ENCODE measurements around the gene ACE2. TPM values are rescaled to one million over a fixed set of nuclear protein-coding genes. Genes with fewer than 3 reads are reported as not detected.
A peak's percentile ranks its signal among the peaks of the same experiment; 100 is the strongest.
"Not testable (repeated sequence)": the region's sequence is repeated elsewhere in the genome, so short reads cannot be mapped to it uniquely, and the experiment has no call there.

The ACE2 gene
- not detected in 2 replicates for total RNA-seq (2014; rRNA removed; shearing (Covaris generic))

DNA sequence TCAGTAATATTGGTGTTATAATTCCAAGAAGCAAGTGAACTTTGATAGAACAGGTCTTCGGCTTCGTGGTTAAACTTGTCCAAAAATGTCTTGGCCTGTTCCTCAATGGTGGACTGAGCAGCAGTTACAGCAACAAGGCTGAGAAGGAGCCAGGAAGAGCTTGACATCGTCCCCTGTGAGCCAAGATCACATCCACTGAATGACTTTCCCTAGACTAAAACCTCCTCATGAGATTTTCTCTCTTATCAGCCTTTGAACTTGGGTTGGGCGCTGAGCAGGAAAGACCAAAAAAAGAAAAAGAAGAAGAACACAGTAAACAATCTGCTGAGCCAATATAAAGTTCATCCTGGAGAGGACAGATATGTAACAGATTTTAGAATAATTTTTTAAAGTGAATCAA lies at the start of gene ACE2:
Gene ACE2 (minus strand): TSS at position 216 of the 400 bp plus-strand sequence. CDS start 49 bp downstream, at position 167.
- DNase-seq (ENCODE audit: low spot score), result no peak

DNA sequence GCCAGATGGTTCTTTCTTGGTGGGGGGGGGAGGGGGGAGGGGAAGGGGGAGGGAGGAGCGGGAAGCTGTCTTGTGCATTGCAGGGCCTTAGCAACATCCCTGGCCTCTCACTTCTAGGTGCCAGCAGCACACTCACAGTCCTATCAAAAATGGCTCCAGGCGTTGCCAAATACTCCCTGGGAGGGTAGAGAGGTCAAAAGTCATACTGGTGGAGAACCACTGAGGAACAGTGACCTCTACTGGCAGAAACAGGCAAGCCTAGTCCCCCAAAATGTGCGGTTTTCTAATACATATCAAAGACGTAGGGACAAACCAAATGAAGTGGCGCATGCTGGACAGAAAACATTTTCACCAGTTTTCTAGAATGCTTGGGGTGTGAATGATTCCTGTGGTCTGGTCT lies 46.8 kb upstream of the ACE2 start:
- DNase-seq (ENCODE audit: low spot score), result not testable (repeated sequence)

DNA sequence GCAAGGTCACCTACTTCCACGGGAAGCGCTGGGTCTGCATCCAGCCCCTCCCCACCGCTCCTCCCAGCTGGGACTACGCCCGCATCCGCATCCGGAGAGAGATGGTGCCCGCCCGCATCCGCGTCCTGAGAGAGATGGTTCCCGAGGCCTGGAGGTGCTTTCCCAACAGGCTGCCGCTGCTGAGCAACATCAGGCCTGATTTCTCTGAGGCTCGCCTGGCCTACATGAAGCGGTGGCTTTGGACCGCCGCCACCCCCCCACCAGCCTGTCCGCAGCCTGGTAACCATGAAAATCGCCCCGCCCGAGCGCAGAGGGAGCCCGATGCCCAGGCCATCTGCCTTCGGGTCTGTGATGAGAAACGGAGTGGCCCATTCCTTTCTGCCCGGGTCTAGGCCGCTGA lies 45.8 kb upstream of the ACE2 start:
- DNase-seq (ENCODE audit: low spot score), result no peak

- no peak for DNase-seq (ENCODE audit: low spot score)
Measured at GRCh38 chrX:15646031-15646430, 45.3 kb upstream of the ACE2 start.

GRCh38 chrX:15645266-15645665 lies 44.5 kb upstream of the ACE2 start:
- DNase-seq (ENCODE audit: low spot score), result no peak

DNA sequence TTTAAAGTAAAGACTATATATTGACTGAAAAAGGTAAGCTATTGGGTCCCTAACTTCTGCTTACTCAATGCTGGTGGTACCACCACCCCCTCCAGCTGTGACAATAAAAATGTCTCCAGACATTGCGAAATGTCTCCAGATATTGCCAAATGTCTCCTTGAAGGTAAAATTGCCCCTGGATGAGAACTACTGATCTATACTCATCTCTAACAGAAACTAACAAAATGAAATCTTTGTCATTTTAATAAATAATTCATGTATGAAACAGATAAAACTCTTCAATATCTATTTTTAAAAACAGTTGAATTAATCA lies 43.8 kb upstream of the ACE2 start:
- no peak for DNase-seq (ENCODE audit: low spot score)

GRCh38 chrX:15643786-15644559 lies 43.2 kb upstream of the ACE2 start:
- no peak for DNase-seq (ENCODE audit: low spot score)

DNA sequence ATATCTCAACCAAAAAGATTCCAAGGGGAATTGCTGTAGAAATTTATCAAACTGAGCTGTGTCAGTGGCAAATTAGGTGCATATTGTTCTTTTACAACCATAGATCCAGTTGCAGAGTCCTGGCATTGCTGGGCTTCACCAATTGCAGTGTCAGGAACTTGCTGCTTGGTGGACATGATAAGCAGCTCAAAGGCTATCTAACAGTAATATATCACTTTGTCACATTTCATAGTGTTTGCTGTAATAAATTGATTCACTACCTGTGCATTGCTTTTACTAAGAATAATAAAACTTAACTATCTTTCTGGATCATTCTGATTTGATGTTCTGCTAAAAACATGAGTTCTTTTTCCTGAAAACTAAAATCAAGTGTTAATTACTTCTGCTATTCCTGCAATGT lies 30.9 kb upstream of the ACE2 start:
- DNase-seq (ENCODE audit: low spot score), result no peak

- DNase-seq (ENCODE audit: low spot score), result no peak
Measured at GRCh38 chrX:15623054-15623453, 22.3 kb upstream of the ACE2 start.

DNA sequence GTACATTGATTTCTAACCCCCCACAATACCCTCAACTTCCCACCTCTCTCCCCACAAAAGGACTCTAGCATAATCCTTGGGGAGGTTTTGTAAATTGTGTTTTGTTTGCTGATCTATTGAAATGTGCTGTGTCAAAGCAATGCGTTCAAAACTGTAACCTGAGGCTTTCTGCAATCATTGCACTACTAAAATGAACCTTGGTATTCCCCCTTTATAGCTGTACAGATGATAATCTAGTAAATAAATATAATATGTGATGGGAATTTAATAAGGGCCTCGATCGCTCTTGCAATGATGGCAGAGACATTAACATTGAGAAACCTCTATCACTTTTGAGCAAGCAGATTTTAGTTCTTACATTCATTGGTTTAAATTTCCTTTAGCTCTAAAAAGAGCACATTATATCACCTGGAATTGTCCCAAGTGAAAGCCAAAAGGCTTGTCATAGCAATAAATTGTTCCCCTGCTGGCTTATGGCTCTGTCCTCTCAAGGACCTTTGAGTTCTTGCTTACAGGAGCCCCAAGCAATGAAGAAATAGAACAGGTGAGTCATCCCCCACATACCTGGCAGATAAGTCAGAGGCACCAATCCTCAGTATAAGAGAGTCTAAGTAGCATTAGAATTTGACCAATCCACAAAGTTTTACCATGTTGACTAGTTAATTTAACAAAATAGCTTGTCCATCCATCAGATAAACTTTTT lies 18.4 kb upstream of the ACE2 start:
- peak; percentile 41 for DNase-seq (ENCODE audit: low spot score)

DNA sequence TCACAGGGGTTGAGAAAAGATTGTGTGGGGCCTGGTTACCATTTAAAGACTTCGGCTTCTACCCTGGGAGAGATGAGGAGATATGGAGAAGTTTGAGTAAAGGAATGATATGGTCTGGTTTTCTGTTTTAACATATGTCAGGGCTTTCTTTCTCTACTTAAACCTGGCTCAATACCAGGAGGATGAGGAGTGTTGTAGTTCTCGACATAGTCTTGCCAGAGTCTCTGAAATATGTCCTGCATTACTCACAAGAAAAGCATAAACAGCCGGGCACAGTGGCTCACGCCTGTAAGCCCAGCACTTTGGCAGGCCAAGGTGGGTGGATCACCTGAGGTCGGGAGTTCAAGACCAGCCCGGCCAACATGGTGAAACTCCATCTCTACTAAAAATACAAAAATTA lies 16.4 kb upstream of the ACE2 start:
- no peak for DNase-seq (ENCODE audit: low spot score)

GRCh38 chrX:15616531-15616930 lies 15.8 kb upstream of the ACE2 start:
- no peak for DNase-seq (ENCODE audit: low spot score)

DNA sequence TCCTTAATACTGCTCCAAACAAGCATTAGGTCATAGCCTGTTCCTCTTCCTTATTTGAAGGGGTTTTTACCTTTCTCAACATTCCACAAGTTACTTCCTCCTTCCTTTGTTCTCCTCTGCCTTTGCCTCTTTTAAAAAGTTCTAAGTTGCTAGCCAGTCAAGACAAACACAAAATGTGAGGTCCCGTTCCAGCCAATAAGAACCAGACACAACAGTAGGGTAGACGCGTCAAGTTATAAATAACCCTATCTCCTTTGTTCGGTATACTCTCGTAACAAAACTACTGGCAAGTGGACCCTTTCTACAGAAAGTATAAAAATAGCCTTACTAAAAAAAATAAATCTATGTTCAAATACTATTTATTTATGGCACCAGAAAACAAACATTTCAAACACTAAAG lies 6.3 kb upstream of the ACE2 start:
- no peak for DNase-seq (ENCODE audit: low spot score)

GRCh38 chrX:15606136-15606535 lies 5.4 kb upstream of the ACE2 start:
- DNase-seq (ENCODE audit: low spot score), result no peak

DNA sequence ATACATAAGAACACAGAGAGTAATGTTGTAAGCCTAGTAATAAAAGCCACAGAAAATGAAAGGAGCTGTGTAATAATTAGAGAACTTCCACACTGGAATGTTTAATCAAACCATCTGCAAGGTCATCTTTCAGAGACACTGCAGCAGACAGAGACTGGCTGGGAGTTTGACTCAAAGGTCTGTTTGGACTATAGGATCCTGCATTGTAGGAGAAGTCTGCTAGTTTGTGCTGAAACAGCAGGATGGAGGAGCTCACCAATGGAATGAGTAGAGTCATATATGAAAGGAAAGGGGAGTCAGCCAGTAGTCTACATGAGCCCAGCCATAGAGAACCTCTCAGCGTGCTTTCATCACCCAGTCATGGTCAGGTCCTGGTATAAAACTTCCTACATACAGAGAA lies 4.5 kb upstream of the ACE2 start:
- DNase-seq (ENCODE audit: low spot score), result no peak

DNA sequence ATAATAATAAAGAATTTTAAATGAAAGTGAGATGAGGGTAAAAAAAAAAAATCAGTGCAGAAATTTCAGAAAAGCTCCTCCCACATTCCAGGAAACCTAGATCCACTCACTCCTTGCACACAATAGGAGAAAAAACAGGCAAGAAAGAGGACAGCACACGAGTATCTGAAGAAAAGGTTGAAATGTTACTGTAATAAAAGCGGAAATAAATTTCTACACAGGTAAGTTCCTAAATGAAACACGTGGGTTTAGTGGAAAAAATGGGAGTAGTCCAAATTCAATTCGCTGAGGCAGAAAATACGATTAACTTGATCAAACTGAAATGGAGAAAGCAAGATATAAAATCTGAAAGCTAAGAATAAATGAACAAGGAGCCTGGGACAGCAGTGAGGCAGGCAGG lies 2.0 kb upstream of the ACE2 start:
- no peak for DNase-seq (ENCODE audit: low spot score)

GRCh38 chrX:15601932-15602331 lies 1.2 kb upstream of the ACE2 start:
- DNase-seq (ENCODE audit: low spot score), result no peak

GRCh38 chrX:15600049-15600448 lies 711 bp downstream of the ACE2 start:
- no peak for DNase-seq (ENCODE audit: low spot score)

GRCh38 chrX:15599461-15599860 lies 1.3 kb downstream of the ACE2 start:
- DNase-seq (ENCODE audit: low spot score), result no peak

DNA sequence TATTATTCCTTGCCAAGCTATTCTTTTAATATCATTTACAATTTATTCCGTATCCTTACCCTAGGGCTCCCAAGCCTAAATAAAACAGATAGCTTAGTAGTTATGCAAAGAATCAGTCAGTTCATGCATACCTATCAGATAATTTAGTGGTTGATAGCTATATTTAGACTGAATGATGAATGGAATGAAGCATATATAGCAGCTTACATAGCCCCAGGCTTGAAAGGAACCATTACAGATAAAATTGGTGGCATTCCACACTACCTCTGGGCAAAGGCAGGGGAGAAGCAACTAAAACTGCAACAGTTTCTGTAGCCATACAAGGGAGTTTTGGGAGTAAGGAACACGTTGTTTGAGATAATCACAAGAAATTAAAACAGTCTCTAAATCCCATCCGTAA lies 2.7 kb downstream of the ACE2 start:
- DNase-seq (ENCODE audit: low spot score), result no peak

DNA sequence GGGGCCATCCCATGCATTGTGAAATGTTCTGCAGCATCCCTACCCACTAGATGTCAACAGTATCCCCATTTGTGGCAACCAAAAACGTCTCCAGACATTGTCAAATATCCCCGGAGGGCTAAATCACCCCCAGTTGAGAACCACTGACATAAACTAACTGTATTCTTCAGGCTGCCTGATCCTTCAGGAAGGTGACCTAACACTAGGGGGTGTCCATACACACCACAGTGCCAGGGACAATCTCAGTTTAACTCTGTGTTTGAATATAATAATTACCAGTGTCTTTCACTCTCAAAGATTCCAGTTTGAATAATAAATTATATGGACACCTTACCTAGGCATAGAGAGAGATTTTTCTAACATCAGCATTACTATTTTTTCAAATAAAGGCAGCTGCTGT lies 6.4 kb downstream of the ACE2 start:
- DNase-seq (ENCODE audit: low spot score), result peak; percentile 9

GRCh38 chrX:15579778-15580747 lies 20.7 kb downstream of the ACE2 start:
- no peak for DNase-seq (ENCODE audit: low spot score)

Data from HT-29 (cell line).